Nephron progenitor cell (in vitro differentiated cells): Measurements from ENCODE around the gene SETD6.

Experiments
- DNase-seq: peaks from one replicate; pipeline ENCODE4 v3.0.0; 2021
- H3K27ac Mint-ChIP-seq: 2 replicates; pipeline ENCODE4 v1.8.0; 2021; ENCODE audit warnings: mild to moderate bottlenecking, moderate library complexity, mixed read lengths
- H3K27me3 Mint-ChIP-seq: 2 replicates; pipeline ENCODE4 v1.8.0; 2021; ENCODE audit warnings: mild to moderate bottlenecking, low read depth, mixed read lengths; ENCODE audit not compliant: poor library complexity
- H3K36me3 Mint-ChIP-seq: 2 replicates; pipeline ENCODE4 v1.8.0; 2021; ENCODE audit warnings: low read depth, mixed read lengths
- H3K4me1 Mint-ChIP-seq: 2 replicates; pipeline ENCODE4 v1.8.0; 2021; ENCODE audit warnings: mixed read lengths
- H3K4me3 Mint-ChIP-seq: 2 replicates; pipeline ENCODE4 v1.8.0; 2021; ENCODE audit warnings: mild to moderate bottlenecking, moderate library complexity, mixed read lengths
- H3K9me3 Mint-ChIP-seq: 2 replicates; pipeline ENCODE4 v1.8.0; 2021; ENCODE audit warnings: mild to moderate bottlenecking, moderate library complexity, mixed read lengths
- CTCF ChIP-seq: fragments of 200-600 bp; sonication (generic); IDR thresholded peaks from 2 replicates; pipeline ENCODE4 v1.5.0; 2021; ENCODE audit warnings: antibody characterized with exemption

SETD6 gene

DNA sequence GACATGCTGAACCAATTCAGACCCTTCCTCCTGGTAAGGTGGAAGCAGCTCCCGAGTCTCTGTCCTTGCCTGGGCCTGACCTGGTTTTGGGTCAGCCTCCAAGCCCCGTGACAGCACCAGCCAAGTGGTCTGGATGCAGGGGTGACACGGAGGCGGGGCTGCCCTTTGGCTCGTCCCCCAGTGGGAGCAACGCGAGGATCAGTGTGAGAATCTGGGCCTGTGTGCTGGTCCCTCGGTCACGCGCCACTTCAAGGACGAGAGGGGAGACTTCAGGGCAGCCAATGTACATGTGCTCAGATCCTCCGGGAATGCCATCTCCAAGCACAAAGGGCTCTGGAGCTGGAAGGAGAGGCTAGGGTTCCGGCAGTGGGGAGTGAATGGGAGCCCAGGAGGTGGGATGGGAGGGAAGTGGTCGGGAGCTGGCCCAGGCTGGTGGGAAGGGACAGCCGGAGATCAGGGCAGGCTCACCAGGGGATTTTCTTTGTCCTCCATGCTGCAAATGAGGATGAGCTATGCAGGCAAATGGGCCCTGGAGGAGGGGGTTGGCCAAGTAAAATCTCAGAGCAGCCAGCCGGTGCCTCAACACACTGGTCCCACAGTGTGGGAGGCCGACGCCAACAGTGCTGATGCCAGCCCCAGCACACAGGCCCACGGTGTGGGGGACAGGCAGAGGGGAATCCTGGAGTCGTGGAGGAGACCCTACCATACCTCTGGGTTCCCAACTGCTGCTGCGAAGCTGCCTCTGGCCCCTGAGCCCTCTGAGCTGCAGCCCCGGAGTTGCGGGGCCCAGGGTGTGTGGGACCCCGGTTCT lies 19.6 kb upstream of the SETD6 start:
- Mint-ChIP-seq H3K27ac (peak overlapping the region; percentile 92), H3K4me3 (peak overlapping the region; percentile 23), H3K4me1 (peaks cover 47% of the 10 kb centered on the region), H3K9me3 (no peaks in the 10 kb centered on the region), H3K27me3 (peaks cover 3% of the 10 kb centered on the region), H3K36me3 (no peaks in the 10 kb centered on the region)
- TF ChIP-seq CTCF: no peak
- no peak for DNase-seq

DNA sequence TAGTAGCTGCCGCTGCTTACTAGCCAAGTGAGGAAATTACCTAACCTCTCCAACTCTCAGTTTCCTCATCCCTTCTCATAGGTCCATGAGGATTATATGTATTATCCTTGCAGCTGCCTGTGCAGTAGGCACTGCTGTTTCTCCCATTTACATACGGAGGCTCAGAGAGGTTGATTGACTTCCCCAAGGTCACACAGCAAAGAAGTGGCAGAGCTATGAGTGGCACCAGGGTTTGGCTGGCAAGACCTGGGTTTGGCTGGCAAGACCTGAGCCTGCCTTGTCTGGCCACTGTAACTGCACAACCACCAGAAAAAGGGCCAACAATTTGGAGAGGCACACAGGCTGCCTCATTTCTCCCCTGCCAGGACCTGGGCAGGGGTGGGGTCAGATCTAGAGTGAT lies 17.8 kb upstream of the SETD6 start:
- Mint-ChIP-seq H3K27me3 (peaks cover 9% of the 10 kb centered on the region), H3K4me1 (peaks cover 51% of the 10 kb centered on the region), H3K9me3 (no peaks in the 10 kb centered on the region), H3K4me3 (no peak overlapping the region), H3K27ac (no peak overlapping the region), H3K36me3 (no peaks in the 10 kb centered on the region)
- no peak for TF ChIP-seq CTCF
- no peak for DNase-seq

DNA sequence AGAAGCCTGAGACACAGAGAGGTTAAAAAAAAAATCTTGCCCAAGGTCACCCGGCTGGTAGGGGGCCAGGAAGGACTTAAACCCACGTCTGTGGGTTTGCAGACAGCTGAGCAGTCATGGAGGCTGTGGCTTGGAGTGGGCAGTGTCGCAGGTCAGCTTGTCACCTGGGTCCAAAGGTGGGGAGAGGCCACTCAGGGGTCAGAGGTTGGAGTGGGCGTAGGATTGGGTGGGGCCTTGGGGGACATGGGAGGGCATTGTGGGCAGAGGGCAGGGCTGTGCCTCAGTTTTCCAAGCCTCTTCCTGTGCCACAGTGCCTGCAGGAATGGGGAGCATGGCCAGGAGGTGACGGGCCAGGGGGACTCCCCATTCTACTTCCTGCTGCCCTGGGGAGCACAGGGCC lies 17.4 kb upstream of the SETD6 start:
- Mint-ChIP-seq H3K27ac (no peak overlapping the region), H3K27me3 (peaks cover 13% of the 10 kb centered on the region), H3K9me3 (no peaks in the 10 kb centered on the region), H3K4me3 (no peak overlapping the region), H3K4me1 (peaks cover 46% of the 10 kb centered on the region), H3K36me3 (no peaks in the 10 kb centered on the region)
- no peak for TF ChIP-seq CTCF
- DNase-seq: no peak

GRCh38 chr16:58498341-58499091 lies 16.8 kb upstream of the SETD6 start:
- Mint-ChIP-seq H3K9me3 (no peaks in the 10 kb centered on the region), H3K4me1 (peaks cover 42% of the 10 kb centered on the region), H3K27ac (no peak overlapping the region), H3K27me3 (peaks cover 14% of the 10 kb centered on the region), H3K36me3 (no peaks in the 10 kb centered on the region), H3K4me3 (no peak overlapping the region)
- DNase-seq: no peak
- TF ChIP-seq CTCF: no peak

GRCh38 chr16:58499092-58499511 lies 16.2 kb upstream of the SETD6 start:
- H3K9me3 Mint-ChIP-seq: no peaks in the 10 kb centered on the region
- TF ChIP-seq CTCF: no peak
- H3K4me3 Mint-ChIP-seq: no peak overlapping the region
- no peak for DNase-seq
- H3K27me3 Mint-ChIP-seq: peaks cover 14% of the 10 kb centered on the region
- H3K36me3 Mint-ChIP-seq: no peaks in the 10 kb centered on the region
- H3K27ac Mint-ChIP-seq: no peak overlapping the region
- peaks cover 39% of the 10 kb centered on the region for H3K4me1 Mint-ChIP-seq
